Caco-2 (cell line): ENCODE data around the gene SIK2. TPM values are rescaled to one million over a fixed set of nuclear protein-coding genes. Genes with fewer than 3 reads are reported as not detected.

Experiments
- BruUV-seq: library from RNA; stranded (reverse); fragments of 400-500 nt; replicated peaks from 2 replicates; lab custom pipeline; 2021; lab: Mats Ljungman, UMichigan
- CTCF ChIA-PET: fragments of 300-600 bp; sonication (Branson Sonifier 250); formaldehyde crosslinking; loops from one replicate; lab custom pipeline; 2022; ENCODE audit warnings: antibody characterized with exemption; lab: Charles Lee
- POLR2A ChIA-PET: fragments of 300-600 bp; sonication (Branson Sonifier 250); formaldehyde crosslinking; loops from one replicate; lab custom pipeline; 2022; ENCODE audit warnings: antibody characterized with exemption; lab: Charles Lee
- DNase-seq, 2 experiments: peaks; one replicate each; pipeline versions ENCODE4 v3.0.0 to v3.0.0-alpha.2; 2020 to 2022
- H3K27me3 ChIP-seq: replicated peaks from 2 replicates; pipeline ENCODE4 v1.6.0; 2011; ENCODE audit warnings: low read length; ENCODE audit not compliant: control insufficient read depth, insufficient read depth
- H3K36me3 ChIP-seq: 2 replicates; pipeline ENCODE4 v1.5.1; 2011; ENCODE audit warnings: low read length; ENCODE audit not compliant: control insufficient read depth, insufficient read depth
- H3K4me1 ChIP-seq: fragments of 250-450 bp; sonication (Bioruptor Pico); 2 replicates; pipeline ENCODE4 v1.5.1; 2020; ENCODE audit warnings: mild to moderate bottlenecking
- H3K4me3 ChIP-seq: 2 replicates; pipeline ENCODE4 v1.5.1; 2011; ENCODE audit warnings: low read depth, mild to moderate bottlenecking, control low read depth, low read length
- H3K9me3 ChIP-seq: fragments of 250-450 bp; sonication (Bioruptor Pico); 2 replicates; pipeline ENCODE4 v1.5.1; 2020; ENCODE audit warnings: mild to moderate bottlenecking, moderate library complexity
- H3K27ac Mint-ChIP-seq: one replicate; pipeline ENCODE4 v1.8.0; 2022; ENCODE audit warnings: mixed read lengths; ENCODE audit not compliant: unreplicated experiment
- H3K27me3 Mint-ChIP-seq: one replicate; pipeline ENCODE4 v1.8.0; 2022; ENCODE audit warnings: mixed read lengths; ENCODE audit not compliant: insufficient read depth, unreplicated experiment
- H3K36me3 Mint-ChIP-seq: one replicate; pipeline ENCODE4 v1.8.0; 2022; ENCODE audit warnings: mild to moderate bottlenecking, mixed read lengths; ENCODE audit not compliant: insufficient read depth, unreplicated experiment
- H3K4me1 Mint-ChIP-seq: one replicate; pipeline ENCODE4 v1.8.0; 2022; ENCODE audit warnings: low read depth, mixed read lengths; ENCODE audit not compliant: unreplicated experiment
- H3K4me3 Mint-ChIP-seq: one replicate; pipeline ENCODE4 v1.8.0; 2022; ENCODE audit warnings: mild to moderate bottlenecking, moderate library complexity, mixed read lengths; ENCODE audit not compliant: unreplicated experiment
- H3K9me3 Mint-ChIP-seq: one replicate; pipeline ENCODE4 v1.8.0; 2022; ENCODE audit warnings: mixed read lengths; ENCODE audit not compliant: unreplicated experiment
- intact Hi-C: fragments of 100-400 bp; cut with micrococcal nuclease; formaldehyde crosslinking; loops from one replicate; pipeline ENCODE4 v1.10.0; 2022; ENCODE audit not compliant: unreplicated experiment
- total RNA-seq: library from RNA; stranded (reverse); gene quantifications from 2 replicates; pipeline ENCODE4 v1.2.3, GENCODE V29; 2022
- TF ChIP-seq, protein P1 (sequence below), 2 experiments: fragments of 200-600 bp in 1 of 2; IDR thresholded peaks; 1 replicate in 1 of 2; 2 replicates in 1 of 2; pipeline versions ENCODE4 v1.5.1 to v1.8.0; 2011 to 2022; ENCODE audit warnings: antibody characterized with exemption in 1 of 2, control low read depth in 1 of 2, inconsistent platforms in 1 of 2, low read depth in 1 of 2, low read length in 1 of 2, mild to moderate bottlenecking in 1 of 2, moderate library complexity in 1 of 2; ENCODE audit not compliant: insufficient read depth in 1 of 2, severe bottlenecking in 1 of 2, unreplicated experiment in 1 of 2

The SIK2 gene
- total RNA-seq, 1 experiment from 2014 or later, result 40.2 TPM

DNA sequence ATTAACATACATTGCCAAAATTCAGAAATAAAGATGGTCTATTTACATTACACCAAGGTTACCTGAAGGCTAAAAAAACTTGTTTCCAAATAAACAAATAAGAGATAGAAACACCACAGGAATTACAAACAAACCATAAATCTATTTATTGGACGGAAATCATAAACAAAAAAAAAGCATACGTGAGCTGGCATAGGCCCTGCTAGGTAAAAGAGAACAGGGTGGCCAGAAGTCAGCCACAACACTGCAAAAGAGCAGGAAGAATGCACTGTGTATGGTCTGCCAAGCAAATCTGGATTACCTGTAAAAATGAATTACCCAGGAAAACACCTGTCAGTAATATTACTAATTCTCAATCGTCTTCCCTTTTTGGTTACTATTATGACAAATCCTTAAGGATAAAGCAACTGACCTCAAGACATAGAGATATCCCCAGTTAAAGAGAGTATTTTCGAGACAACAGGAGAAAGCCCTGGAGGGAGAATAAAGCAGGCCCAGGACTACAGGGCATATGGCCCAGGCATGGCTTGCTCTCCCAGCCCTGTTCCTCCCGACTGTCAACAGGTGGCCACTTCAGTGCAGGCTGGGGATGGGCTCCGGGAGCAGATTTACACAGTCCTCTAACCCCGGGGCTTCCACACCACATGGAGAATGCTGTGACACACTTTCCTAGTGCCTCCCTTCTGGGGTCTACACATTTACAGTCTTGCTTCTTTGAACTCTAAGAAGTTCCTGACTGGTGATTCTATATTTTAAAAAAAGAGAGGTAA, 146.0 kb downstream of the SIK2 start:
- intact Hi-C loops, result no loop called here
- no peak overlapping the region for H3K4me3 Mint-ChIP-seq
- Histone ChIP-seq H3K27me3 (no peaks in the 10 kb centered on the region), H3K9me3 (no peaks in the 10 kb centered on the region), H3K4me3 (no peak overlapping the region), H3K36me3 (peaks cover 9% of the 10 kb centered on the region), H3K4me1 (no peaks in the 10 kb centered on the region)
- TF ChIP-seq, protein P1, sequence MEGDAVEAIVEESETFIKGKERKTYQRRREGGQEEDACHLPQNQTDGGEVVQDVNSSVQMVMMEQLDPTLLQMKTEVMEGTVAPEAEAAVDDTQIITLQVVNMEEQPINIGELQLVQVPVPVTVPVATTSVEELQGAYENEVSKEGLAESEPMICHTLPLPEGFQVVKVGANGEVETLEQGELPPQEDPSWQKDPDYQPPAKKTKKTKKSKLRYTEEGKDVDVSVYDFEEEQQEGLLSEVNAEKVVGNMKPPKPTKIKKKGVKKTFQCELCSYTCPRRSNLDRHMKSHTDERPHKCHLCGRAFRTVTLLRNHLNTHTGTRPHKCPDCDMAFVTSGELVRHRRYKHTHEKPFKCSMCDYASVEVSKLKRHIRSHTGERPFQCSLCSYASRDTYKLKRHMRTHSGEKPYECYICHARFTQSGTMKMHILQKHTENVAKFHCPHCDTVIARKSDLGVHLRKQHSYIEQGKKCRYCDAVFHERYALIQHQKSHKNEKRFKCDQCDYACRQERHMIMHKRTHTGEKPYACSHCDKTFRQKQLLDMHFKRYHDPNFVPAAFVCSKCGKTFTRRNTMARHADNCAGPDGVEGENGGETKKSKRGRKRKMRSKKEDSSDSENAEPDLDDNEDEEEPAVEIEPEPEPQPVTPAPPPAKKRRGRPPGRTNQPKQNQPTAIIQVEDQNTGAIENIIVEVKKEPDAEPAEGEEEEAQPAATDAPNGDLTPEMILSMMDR (IDR thresholded peaks at IDR 0.05; ENCODE audit: insufficient read depth in 1 of 2, low read depth in 1 of 2, low read length in 1 of 2, severe bottlenecking in 1 of 2, unreplicated experiment in 1 of 2), result no peak
- DNase-seq, result no peak
- no peak overlapping the region for H3K27ac Mint-ChIP-seq
- BruUV-seq, result no TSS peak
- CTCF ChIA-PET, result no interaction called here
- no peaks in the 10 kb centered on the region for H3K4me1 Mint-ChIP-seq
- H3K9me3 Mint-ChIP-seq, result no peaks in the 10 kb centered on the region
- POLR2A ChIA-PET, result interaction anchor here (0.6 kb wide), 1 partner anchor 407 kb away, joined by 3 read pairs; no protein-coding TSS in a partner anchor
- no peaks in the 10 kb centered on the region for H3K27me3 Mint-ChIP-seq
- H3K36me3 Mint-ChIP-seq, result peaks cover 88% of the 10 kb centered on the region

DNA sequence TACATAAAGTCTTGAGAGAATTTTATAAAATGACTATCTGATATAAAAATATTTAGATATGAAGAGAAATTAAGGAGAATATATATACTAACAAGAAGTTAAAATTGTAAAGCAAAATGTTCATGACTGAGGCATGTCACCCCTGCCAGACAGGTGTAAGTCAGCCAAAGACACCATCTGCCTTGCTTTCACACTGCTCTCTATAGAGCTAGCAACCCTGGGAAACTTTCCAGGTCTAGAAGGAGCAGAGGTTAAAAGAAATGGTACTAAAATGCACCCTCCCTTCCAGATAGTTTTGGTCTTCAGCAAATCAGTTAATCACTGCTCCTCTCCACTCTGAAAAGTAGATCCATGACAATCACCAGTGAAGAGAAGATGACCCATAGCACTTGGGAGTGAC, 147.4 kb downstream of the SIK2 start:
- ChIA-PET CTCF (interaction anchor here (1.6 to 1.7 kb wide), 2 partner anchors 10 to 28 kb away, joined by 3 to 4 read pairs; no protein-coding TSS in a partner anchor), POLR2A (no interaction called here)
- Histone ChIP-seq H3K36me3 (peaks cover 11% of the 10 kb centered on the region), H3K4me1 (no peaks in the 10 kb centered on the region), H3K27me3 (no peaks in the 10 kb centered on the region), H3K4me3 (no peak overlapping the region), H3K9me3 (no peaks in the 10 kb centered on the region)
- peaks cover 99% of the 10 kb centered on the region for H3K36me3 Mint-ChIP-seq
- H3K27me3 Mint-ChIP-seq, result no peaks in the 10 kb centered on the region
- H3K9me3 Mint-ChIP-seq, result no peaks in the 10 kb centered on the region
- TF ChIP-seq, protein P1 (IDR thresholded peaks at IDR 0.05; ENCODE audit: insufficient read depth in 1 of 2, low read depth in 1 of 2, low read length in 1 of 2, severe bottlenecking in 1 of 2, unreplicated experiment in 1 of 2), result no peak
- BruUV-seq, result no TSS peak
- no peak for DNase-seq
- H3K4me1 Mint-ChIP-seq, result no peaks in the 10 kb centered on the region
- intact Hi-C loops, result no loop called here
- H3K4me3 Mint-ChIP-seq, result no peak overlapping the region
- no peak overlapping the region for H3K27ac Mint-ChIP-seq

DNA sequence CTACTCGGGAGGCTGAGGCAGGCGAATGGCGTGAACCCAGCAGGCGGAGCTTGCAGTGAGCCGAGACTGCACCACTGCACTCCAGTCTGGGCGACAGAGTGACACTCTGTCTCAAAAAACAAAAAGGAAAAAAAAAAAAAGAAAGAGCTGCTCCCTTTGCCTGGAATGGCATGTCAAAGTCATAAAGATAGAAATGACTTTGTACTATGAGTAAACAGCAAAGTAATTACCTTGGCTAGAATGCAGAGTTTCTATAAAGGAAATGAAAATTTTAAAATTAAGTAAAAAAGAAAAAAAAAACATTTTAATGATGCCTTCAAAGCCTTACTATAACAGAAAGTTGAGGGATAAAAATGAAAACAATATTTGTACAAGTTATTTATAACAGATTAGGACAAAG, 153.8 kb downstream of the SIK2 start:
- TF ChIP-seq, protein P1 (IDR thresholded peaks at IDR 0.05; ENCODE audit: insufficient read depth in 1 of 2, low read depth in 1 of 2, low read length in 1 of 2, severe bottlenecking in 1 of 2, unreplicated experiment in 1 of 2), result no peak
- H3K4me3 Mint-ChIP-seq, result no peak overlapping the region
- DNase-seq, result no peak
- no peaks in the 10 kb centered on the region for H3K27me3 ChIP-seq
- POLR2A ChIA-PET, result interaction anchor here (0.6 to 1.4 kb wide), 4 partner anchors 10 to 90 kb away, joined by 3 to 17 read pairs (median 3); partner anchors contain the start of gene PPP2R1B
- H3K36me3 ChIP-seq, result peaks cover 9% of the 10 kb centered on the region
- CTCF ChIA-PET, result interaction anchor here (0.6 to 1.5 kb wide), 7 partner anchors 11 to 78 kb away, joined by 3 to 19 read pairs (median 5); no protein-coding TSS in a partner anchor
- no peaks in the 10 kb centered on the region for H3K27me3 Mint-ChIP-seq
- H3K27ac Mint-ChIP-seq, result peak overlapping the region; percentile 90
- peaks cover 21% of the 10 kb centered on the region for H3K4me1 ChIP-seq
- peaks cover 99% of the 10 kb centered on the region for H3K36me3 Mint-ChIP-seq
- no TSS peak for BruUV-seq
- peaks cover 21% of the 10 kb centered on the region for H3K4me1 Mint-ChIP-seq
- intact Hi-C loops, result loop anchor here (1.0 kb wide), 1 partner anchor 9 kb away; no protein-coding TSS in a partner anchor
- H3K9me3 ChIP-seq, result no peaks in the 10 kb centered on the region
- no peaks in the 10 kb centered on the region for H3K9me3 Mint-ChIP-seq
- H3K4me3 ChIP-seq, result no peak overlapping the region
